ENCODE measurements around the gene GNAT1. TPM values are rescaled to one million over a fixed set of nuclear protein-coding genes. Genes with fewer than 3 reads are reported as not detected.

The GNAT1 gene
- total RNA-seq (2014; rRNA removed; shearing (Covaris generic)): not detected in 2 replicates

- DNase-seq (ENCODE audit: low spot score): no peak
These were observed at the start of gene GNAT1 for GRCh38 chr3:50190936-50191660. Gene GNAT1, plus strand, starts transcription at chr3:50191610. Its CDS starts 116 bp downstream, at chr3:50191726.

GRCh38 chr3:50146316-50146901 is 45.0 kb upstream of the GNAT1 start:
- DNase-seq (ENCODE audit: low spot score): no peak

- DNase-seq (ENCODE audit: low spot score): no peak
These were observed 44.4 kb upstream of the GNAT1 start for GRCh38 chr3:50147016-50147415.

- DNase-seq (ENCODE audit: low spot score): no peak
These were observed 44.0 kb upstream of the GNAT1 start for GRCh38 chr3:50147447-50147846.

GRCh38 chr3:50147861-50148260 is 43.5 kb upstream of the GNAT1 start:
- no peak for DNase-seq (ENCODE audit: low spot score)

- no peak for DNase-seq (ENCODE audit: low spot score)
These were observed 41.0 kb upstream of the GNAT1 start for GRCh38 chr3:50150404-50150750.

GRCh38 chr3:50150863-50151686 is 40.3 kb upstream of the GNAT1 start:
- DNase-seq (ENCODE audit: low spot score): no peak

GRCh38 chr3:50151728-50152127 is 39.7 kb upstream of the GNAT1 start:
- no peak for DNase-seq (ENCODE audit: low spot score)

- DNase-seq (ENCODE audit: low spot score): no peak
These were observed 37.5 kb upstream of the GNAT1 start for GRCh38 chr3:50153782-50154475.

- no peak for DNase-seq (ENCODE audit: low spot score)
These were observed 37.0 kb upstream of the GNAT1 start for GRCh38 chr3:50154476-50154839.

- DNase-seq (ENCODE audit: low spot score): no peak
These were observed 36.4 kb upstream of the GNAT1 start, which contains the start of gene SEMA3F for GRCh38 chr3:50154840-50155490. Gene SEMA3F, plus strand, starts transcription at chr3:50155324. Its CDS starts 4,299 bp downstream, at chr3:50159623.

- DNase-seq (ENCODE audit: low spot score): no peak
These were observed 35.9 kb upstream of the GNAT1 start for GRCh38 chr3:50155491-50155878.

GRCh38 chr3:50155891-50156290 is 35.5 kb upstream of the GNAT1 start:
- no peak for DNase-seq (ENCODE audit: low spot score)

- DNase-seq (ENCODE audit: low spot score): no peak
These were observed 34.6 kb upstream of the GNAT1 start for GRCh38 chr3:50156549-50157493.

- no peak for DNase-seq (ENCODE audit: low spot score)
These were observed 33.4 kb upstream of the GNAT1 start for GRCh38 chr3:50157827-50158529.

GRCh38 chr3:50158530-50159146 is 32.8 kb upstream of the GNAT1 start:
- no peak for DNase-seq (ENCODE audit: low spot score)

- DNase-seq (ENCODE audit: low spot score): peak; percentile 40
These were observed 30.8 kb upstream of the GNAT1 start for GRCh38 chr3:50160561-50160983.

GRCh38 chr3:50161320-50161719 is 30.1 kb upstream of the GNAT1 start:
- peak; percentile 50 for DNase-seq (ENCODE audit: low spot score)
